H1 (cell line): ENCODE results near the gene CTDP1. TPM values are rescaled to one million over a fixed set of nuclear protein-coding genes. Genes with fewer than 3 reads are reported as not detected.

Experiments used
- CTCF ChIA-PET: fragments of 300-600 bp; sonication (Branson Sonifier 250); formaldehyde crosslinking; loops from one replicate; lab custom pipeline; 2021; ENCODE audit not compliant: partially characterized antibody; lab: Charles Lee
- POLR2A ChIA-PET: fragments of 300-600 bp; sonication (Branson Sonifier 250); formaldehyde crosslinking; loops from one replicate; lab custom pipeline; 2021; ENCODE audit warnings: inconsistent platforms; ENCODE audit not compliant: partially characterized antibody; lab: Charles Lee
- DNase-seq, 2 experiments: peaks; one replicate each; pipeline versions ENCODE4 v3.0.0 to v3.0.0-alpha.2; 2010 to 2022; ENCODE audit warnings: low spot score in 2 of 2, low read depth in 1 of 2, mixed read lengths in 1 of 2
- FAIRE-seq: peaks from 2 replicates; lab custom pipeline; 2011; peaks lifted over from hg19 to GRCh38; lab: Jason Lieb, UNC
- H2AFZ ChIP-seq: 2 replicates; pipeline ENCODE4 v1.8.1; 2012; ENCODE audit warnings: low read length, inconsistent platforms
- H2AK5ac ChIP-seq: 2 replicates; pipeline ENCODE4 v1.6.1; 2013; ENCODE audit warnings: low read depth, low read length
- H2BK120ac ChIP-seq: replicated peaks from 2 replicates; pipeline ENCODE3; 2013; ENCODE audit warnings: low read depth, low read length, inconsistent platforms
- H2BK12ac ChIP-seq: 2 replicates; pipeline ENCODE4 v1.6.1; 2013; ENCODE audit warnings: low read depth, low read length
- H2BK15ac ChIP-seq: 2 replicates; pipeline ENCODE4 v1.6.1; 2013; ENCODE audit warnings: low read length
- H2BK20ac ChIP-seq: 2 replicates; pipeline ENCODE4 v1.6.1; 2013; ENCODE audit warnings: low read length
- H2BK5ac ChIP-seq: 2 replicates; pipeline ENCODE4 v1.6.1; 2013; ENCODE audit warnings: low read depth, low read length
- H3K14ac ChIP-seq: 2 replicates; pipeline ENCODE4 v1.6.1; 2013; ENCODE audit warnings: inconsistent platforms; ENCODE audit not compliant: insufficient read length
- H3K18ac ChIP-seq: 2 replicates; pipeline ENCODE4 v1.6.1; 2013; ENCODE audit warnings: low read length; ENCODE audit errors: extremely low read depth
- H3K23ac ChIP-seq: 2 replicates; pipeline ENCODE4 v1.6.1; 2013; ENCODE audit warnings: inconsistent platforms; ENCODE audit not compliant: insufficient read length
- H3K23me2 ChIP-seq: 2 replicates; pipeline ENCODE4 v1.6.1; 2013; ENCODE audit warnings: low read depth, low read length
- H3K27ac ChIP-seq: 2 replicates; pipeline ENCODE4 v1.6.1; 2011; ENCODE audit warnings: low read depth, low read length, inconsistent platforms
- H3K27me3 ChIP-seq, 4 experiments: replicated peaks in 1 of 4; 1 replicate in 1 of 4; 2 replicates in 3 of 4; pipeline versions ENCODE4 v1.6.1 to v1.8.1; 2011 to 2013; ENCODE audit warnings: low read length in 3 of 4, mild to moderate bottlenecking in 3 of 4, inconsistent platforms in 2 of 4, mixed read lengths in 2 of 4, moderate library complexity in 1 of 4; ENCODE audit not compliant: control insufficient read depth in 3 of 4, insufficient read depth in 3 of 4; ENCODE audit errors: extremely low read depth in 1 of 4
- H3K36me3 ChIP-seq, 4 experiments: 2 replicates each; pipeline versions ENCODE4 v1.6.1 to v1.8.1; 2011 to 2013; ENCODE audit warnings: mild to moderate bottlenecking in 4 of 4, low read length in 3 of 4, moderate library complexity in 2 of 4, control low read depth in 1 of 4, inconsistent platforms in 1 of 4; ENCODE audit not compliant: insufficient read depth in 4 of 4, control insufficient read depth in 2 of 4
- H3K4ac ChIP-seq: replicated peaks from 2 replicates; pipeline ENCODE3; 2013; ENCODE audit warnings: low read length, low read depth, mixed read lengths, inconsistent platforms; ENCODE audit not compliant: insufficient read length
- H3K4me1 ChIP-seq, 4 experiments: replicated peaks in 1 of 4; 1 replicate in 1 of 4; 2 replicates in 3 of 4; pipeline versions ENCODE4 v1.6.1 to v1.8.1; 2011 to 2013; ENCODE audit warnings: low read length in 3 of 4, inconsistent platforms in 2 of 4, mixed read lengths in 1 of 4; ENCODE audit not compliant: insufficient read depth in 4 of 4, control insufficient read depth in 3 of 4
- H3K4me2 ChIP-seq, 2 experiments: 2 replicates each; pipeline versions ENCODE4 v1.6.1 to v1.8.1; 2011 to 2013; ENCODE audit warnings: low read depth in 2 of 2, low read length in 2 of 2, control low read depth in 1 of 2, inconsistent platforms in 1 of 2, mild to moderate bottlenecking in 1 of 2; ENCODE audit not compliant: insufficient read depth in 1 of 2
- H3K4me3 ChIP-seq, 4 experiments: fragments of 200-600, 300-600 bp in 1 of 4; sonication (generic), shearing (Covaris generic), sonication (Bioruptor Twin) in 1 of 4; 2 replicates each; pipeline versions ENCODE4 v1.5.1 to v1.8.1; 2011 to 2016; ENCODE audit warnings: low read length in 4 of 4, low read depth in 3 of 4, control low read depth in 2 of 4, inconsistent platforms in 2 of 4, mild to moderate bottlenecking in 2 of 4, mixed read lengths in 1 of 4, moderate library complexity in 1 of 4; ENCODE audit not compliant: insufficient read depth in 2 of 4; ENCODE audit errors: extremely low read depth in 1 of 4
- H3K56ac ChIP-seq: replicated peaks from 2 replicates; pipeline ENCODE3; 2013; ENCODE audit warnings: low read depth, mild to moderate bottlenecking, mixed read lengths, low read length, inconsistent platforms; ENCODE audit not compliant: insufficient read length
- H3K79me1 ChIP-seq: 2 replicates; pipeline ENCODE4 v1.6.1; 2013; ENCODE audit warnings: low read depth, low read length, control low read depth
- H3K79me2 ChIP-seq, 2 experiments: 2 replicates each; pipeline versions ENCODE4 v1.6.1 to v1.8.1; 2012 to 2013; ENCODE audit warnings: low read length in 2 of 2, mild to moderate bottlenecking in 2 of 2, inconsistent platforms in 1 of 2; ENCODE audit not compliant: insufficient read depth in 2 of 2, control insufficient read depth in 1 of 2
- H3K9ac ChIP-seq, 4 experiments: replicated peaks in 1 of 4; 1 replicate in 1 of 4; 2 replicates in 3 of 4; pipeline versions ENCODE4 v1.6.1 to v1.8.1; 2011 to 2013; ENCODE audit warnings: low read depth in 3 of 4, low read length in 3 of 4, control low read depth in 2 of 4, mild to moderate bottlenecking in 2 of 4, moderate library complexity in 2 of 4, inconsistent platforms in 1 of 4; ENCODE audit errors: extremely low read depth in 1 of 4
- H3K9me3 ChIP-seq, 2 experiments: 2 replicates each; pipeline versions ENCODE4 v1.6.1 to v1.8.1; 2012 to 2013; ENCODE audit warnings: mild to moderate bottlenecking in 2 of 2, moderate library complexity in 2 of 2, control low read depth in 1 of 2, inconsistent platforms in 1 of 2, low read depth in 1 of 2, low read length in 1 of 2, mixed read lengths in 1 of 2; ENCODE audit not compliant: insufficient read depth in 2 of 2
- H4K20me1 ChIP-seq, 2 experiments: replicated peaks in 1 of 2; 2 replicates each; pipeline versions ENCODE3 to v1.8.1; 2011 to 2013; ENCODE audit warnings: inconsistent platforms in 2 of 2, low read length in 2 of 2, mild to moderate bottlenecking in 1 of 2; ENCODE audit not compliant: insufficient read depth in 2 of 2, control insufficient read depth in 1 of 2
- H4K5ac ChIP-seq: 2 replicates; pipeline ENCODE4 v1.6.1; 2013; ENCODE audit warnings: low read length, low read depth, mixed read lengths, inconsistent platforms; ENCODE audit not compliant: insufficient read length
- H4K8ac ChIP-seq: 2 replicates; pipeline ENCODE4 v1.8.0; 2013; ENCODE audit warnings: mild to moderate bottlenecking, moderate library complexity, low read length, inconsistent platforms; ENCODE audit not compliant: insufficient read depth; ENCODE audit errors: extremely low read depth
- H4K91ac ChIP-seq: replicated peaks from 2 replicates; pipeline ENCODE3; 2013; ENCODE audit warnings: low read length, mixed read lengths, inconsistent platforms; ENCODE audit not compliant: insufficient read length
- WGBS, 2 experiments: shearing (Covaris generic) in 1 of 2; methylation state at CpG; one replicate each; pipeline versions ENCODE4 v1.1.6 to v1.1.7; 2013 to 2015; ENCODE audit warnings: low lambda C conversion rate in 2 of 2, mixed read lengths in 2 of 2, inconsistent platforms in 1 of 2, low coverage in 1 of 2, missing lambda C conversion rate in 1 of 2; ENCODE audit not compliant: insufficient replicate concordance in 2 of 2, insufficient coverage in 1 of 2, insufficient read length in 1 of 2; ENCODE audit errors: extremely low coverage in 1 of 2, missing lambda C conversion rate in 1 of 2; 5-methylcytosine and 5-hydroxymethylcytosine counted together
- polyA plus RNA-seq, 7 experiments: library from polyadenylated mRNA; depleted of rRNA in 3 of 7; stranded (reverse) in 5 of 7; unstranded in 2 of 7; fragments of >200 nt in 5 of 7; fragments of 200-250 nt in 2 of 7; gene quantifications; 1 replicate in 5 of 7; 2 replicates in 1 of 7; 4 replicates in 1 of 7; pipeline versions ENCODE4 v1.2.1 to v1.2.3, GENCODE V29; 2011 to 2013; ENCODE audit warnings: missing spikeins in 2 of 7, mixed read lengths in 2 of 7
- total RNA-seq: library from RNA; stranded (reverse); fragmentation: NEBNext Ultra II Directional; extraction: Animal tissue kit (Norgen Biotek cat#: 25700); gene quantifications from 2 replicates; pipeline ENCODE4 v1.2.1, GENCODE V29; 2021

CTDP1 gene
- total and polyA plus RNA-seq, 2 of the 8 experiments (the other 6 are each of a cell fraction or from before 2014, with no cell fraction given), result 16.6 to 37.0 TPM

DNA sequence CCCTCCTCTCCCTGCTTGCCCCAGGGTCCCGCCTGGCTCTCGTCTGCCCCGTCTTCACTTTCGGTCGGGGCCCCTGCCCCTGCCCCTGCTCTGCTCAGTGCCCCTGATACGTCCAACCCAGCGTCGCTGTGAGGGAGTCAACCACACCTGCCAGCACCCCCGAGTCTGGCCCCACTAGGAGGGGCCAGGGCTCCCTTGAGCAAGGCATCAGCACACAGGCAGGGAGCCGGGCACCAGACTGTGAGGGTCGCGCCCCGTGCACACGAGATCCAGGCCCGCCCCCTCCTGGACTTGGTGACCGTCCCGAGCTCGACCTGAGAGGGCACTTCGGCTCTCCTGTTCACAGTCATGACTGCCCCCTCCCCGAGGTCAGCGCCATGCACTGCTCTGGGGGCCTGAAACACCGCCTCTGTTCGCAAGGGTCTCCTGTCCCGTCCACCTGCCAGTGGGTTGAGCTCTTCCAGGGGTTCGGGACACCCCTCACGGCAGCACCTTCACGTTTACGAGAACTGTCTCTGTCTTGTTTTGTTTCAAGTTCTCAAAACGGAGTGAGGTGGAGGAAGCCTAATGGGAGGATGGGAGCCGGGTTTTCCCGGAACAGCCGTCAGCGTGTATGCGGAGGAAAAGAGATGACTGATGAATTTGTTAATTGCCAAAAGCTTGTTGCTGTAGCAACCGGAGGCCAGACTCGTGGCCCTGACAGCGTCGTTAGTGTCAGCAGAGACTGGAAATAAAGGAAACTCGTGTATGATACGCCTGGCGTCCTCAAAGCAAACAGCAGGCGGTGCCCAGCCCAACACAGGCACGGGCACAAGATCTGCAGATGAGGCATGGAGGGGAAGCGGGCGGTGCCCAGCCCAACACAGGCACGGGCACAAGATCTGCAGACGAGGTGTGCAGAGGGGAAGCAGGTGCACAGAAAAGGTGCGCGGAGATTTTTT lies 69.9 kb downstream of the CTDP1 start:
- H2BK20ac ChIP-seq, result no peak overlapping the region
- no peak overlapping the region for H3K9ac ChIP-seq
- no peak overlapping the region for H3K23ac ChIP-seq
- H2BK5ac ChIP-seq, result no peak overlapping the region
- no peak for DNase-seq
- H4K8ac ChIP-seq, result no peak overlapping the region
- no peak overlapping the region for H2AFZ ChIP-seq
- no peak overlapping the region for H3K56ac ChIP-seq
- CTCF ChIA-PET, result no interaction called here
- peaks cover 0 to 14% (median 10%) of the 10 kb centered on the region in 4 experiments; a peak in 5 of 8 replicates for H3K36me3 ChIP-seq
- H2BK15ac ChIP-seq, result no peak overlapping the region
- H2BK120ac ChIP-seq, result no peak overlapping the region
- H3K23me2 ChIP-seq, result no peaks in the 10 kb centered on the region
- H3K18ac ChIP-seq, result no peak overlapping the region
- POLR2A ChIA-PET, result interaction anchor here (0.6 to 1.2 kb wide), 2 partner anchors 21 to 246 kb away, joined by 3 read pairs; no protein-coding TSS in a partner anchor
- H3K9me3 ChIP-seq, result no peaks in the 10 kb centered on the region
- no peak overlapping the region for H3K4me2 ChIP-seq
- no peak overlapping the region for H3K14ac ChIP-seq
- no peak overlapping the region for H3K27ac ChIP-seq
- no peak overlapping the region for H3K4me3 ChIP-seq
- H4K20me1 ChIP-seq, result peaks cover 4 to 8% of the 10 kb centered on the region in 2 experiments
- WGBS, 2 experiments, result 92% methylated on average over 46 of the region's 49 CpGs; no CpG with 5 or more reads in 1 of the 2 experiments
- no peak overlapping the region for H2AK5ac ChIP-seq
- FAIRE-seq, result no peak
- no peaks in the 10 kb centered on the region for H3K4me1 ChIP-seq
- H4K5ac ChIP-seq, result no peak overlapping the region
- H3K4ac ChIP-seq, result no peak overlapping the region
- no peak overlapping the region for H4K91ac ChIP-seq
- peaks cover 2% of the 10 kb centered on the region; the same call in 1 of the 2 replicates for H3K79me1 ChIP-seq
- no peaks in the 10 kb centered on the region for H3K27me3 ChIP-seq
- H3K79me2 ChIP-seq, result no peaks in the 10 kb centered on the region
- no peak overlapping the region for H2BK12ac ChIP-seq
